Lower leg skin (tissue), 4 donors: ENCODE data around the gene CST7. TPM values are rescaled to one million over a fixed set of nuclear protein-coding genes. Genes with fewer than 3 reads are reported as not detected.

Experiments used
- DNase-seq, 2 donors: peaks; one replicate each; pipeline ENCODE4 v3.0.0-alpha.2; 2019; ENCODE audit warnings: low spot score in 2 of 2
- H3K4me3 ChIP-seq: fragments of 200-600 bp; sonication (generic); 2 replicates; pipeline ENCODE4 v1.5.1; 2017; ENCODE audit warnings: mild to moderate bottlenecking, low read depth; ENCODE audit not compliant: poor library complexity, severe bottlenecking
- CTCF ChIP-seq, 3 donors: fragments of 450-650 bp; IDR thresholded peaks; one replicate each; pipeline ENCODE4 v1.5.1; 2016; ENCODE audit warnings: antibody characterized with exemption in 3 of 3, mild to moderate bottlenecking in 3 of 3, moderate library complexity in 2 of 3
- POLR2A ChIP-seq, 2 donors: fragments of 450-650 bp; IDR thresholded peaks; one replicate each; pipeline ENCODE4 v1.6.1; 2016 to 2017; ENCODE audit warnings: antibody characterized with exemption in 2 of 2, mild to moderate bottlenecking in 1 of 2, moderate library complexity in 1 of 2
- WGBS, 2 donors: methylation state at CpG; one replicate each; pipeline ENCODE4 v1.1.5; 2018; 5-methylcytosine and 5-hydroxymethylcytosine counted together
- intact Hi-C: fragments of 100-400 bp; cut with DNase I; formaldehyde crosslinking; loops from one replicate; pipeline ENCODE4 v1.15.0; 2023; ENCODE audit warnings: low total_unique reads
- total RNA-seq, 4 donors: library from RNA; depleted of rRNA; stranded (reverse); fragments of >200 nt; gene quantifications; one replicate each; pipeline ENCODE4 v1.1.0, GENCODE V29; 2016

CST7 gene
- total RNA-seq, 4 donors from 2014 or later, result 0.42 to 5.1 (median 1.2) TPM

GRCh38 chr20:24956001-24956841 is 7.2 kb downstream of the CST7 start:
- 94 to 95% methylated on average over 22 of the region's 22 CpGs for WGBS, 2 donors
- peak in 1 of 2 donors; percentile 78 for DNase-seq

GRCh38 chr20:24957326-24958016 is 8.4 kb downstream of the CST7 start:
- no peak overlapping the region for H3K4me3 ChIP-seq
- intact Hi-C loops, result no loop called here
- DNase-seq, result peak in 1 of 2 donors; percentile 68
- 95% methylated on average over 16 to 17 of the region's 18 CpGs for WGBS, 2 donors
- TF ChIP-seq POLR2A (IDR thresholded peaks at IDR 0.05), result no peak
- no peak for TF ChIP-seq CTCF (IDR thresholded peaks at IDR 0.05)

More at GRCh38 chr20:24956001-24956841, 7.2 kb downstream of the CST7 start:
- intact Hi-C loops, result no loop called here
- no peak overlapping the region for H3K4me3 ChIP-seq
- TF ChIP-seq CTCF (IDR thresholded peaks at IDR 0.05) (no peak), POLR2A (IDR thresholded peaks at IDR 0.05) (no peak)

GRCh38 chr20:24958506-24959385 is 9.7 kb downstream of the CST7 start:
- peak in 1 of 2 donors; percentile 63 for DNase-seq
- no peak overlapping the region for H3K4me3 ChIP-seq
- no peak for TF ChIP-seq POLR2A (IDR thresholded peaks at IDR 0.05)
- no peak for TF ChIP-seq CTCF (IDR thresholded peaks at IDR 0.05)
- intact Hi-C loops, result no loop called here
- WGBS, 2 donors, result 78 to 79% methylated on average over 20 of the region's 20 CpGs

GRCh38 chr20:24959591-24960301 is 10.7 kb downstream of the CST7 start:
- DNase-seq, result peak in 1 of 2 donors; percentile 81
- WGBS, 2 donors, result 86 to 88% methylated on average over 11 to 13 of the region's 14 CpGs
- no peak overlapping the region for H3K4me3 ChIP-seq
- intact Hi-C loops, result no loop called here
- TF ChIP-seq CTCF (IDR thresholded peaks at IDR 0.05), result no peak
- TF ChIP-seq POLR2A (IDR thresholded peaks at IDR 0.05), result no peak

- DNase-seq, result peak in 1 of 2 donors; percentile 82
Measured at GRCh38 chr20:24960302-24960801, 11.3 kb downstream of the CST7 start.

More at GRCh38 chr20:24960302-24960801, 11.3 kb downstream of the CST7 start:
- no peak for TF ChIP-seq POLR2A (IDR thresholded peaks at IDR 0.05)
- TF ChIP-seq CTCF (IDR thresholded peaks at IDR 0.05), result no peak
- H3K4me3 ChIP-seq, result no peak overlapping the region
- intact Hi-C loops, result no loop called here
- 74 to 91% methylated on average over 8 to 10 of the region's 10 CpGs for WGBS, 2 donors
